Smooth muscle cell (in vitro differentiated cells): ENCODE data around the gene SELENOS. TPM values are rescaled to one million over a fixed set of nuclear protein-coding genes. Genes with fewer than 3 reads are reported as not detected.
A peak's percentile ranks its signal among the peaks of the same experiment; 100 is the strongest.

Source experiments
- DNase-seq: peaks from one replicate; lab custom pipeline; 2025; ENCODE audit not compliant: unreplicated experiment; lab: John Stamatoyannopoulos, UW
- H2AFZ ChIP-seq: fragments of 200-600 bp; sonication (generic); 2 replicates; pipeline ENCODE4 v1.6.0; 2016; ENCODE audit warnings: antibody characterized with exemption, low read depth, mild to moderate bottlenecking
- H3F3A ChIP-seq: fragments of 200-600 bp; sonication (generic); 2 replicates; pipeline ENCODE4 v1.6.0; 2017; ENCODE audit warnings: antibody characterized with exemption, low read depth
- H3K27ac ChIP-seq: fragments of 200-600 bp; sonication (generic); 2 replicates; pipeline ENCODE4 v1.5.1; 2016; ENCODE audit warnings: low read depth, mild to moderate bottlenecking
- H3K27me3 ChIP-seq: fragments of 200-600 bp; sonication (generic); 2 replicates; pipeline ENCODE4 v1.6.1; 2016; ENCODE audit warnings: low read depth, mild to moderate bottlenecking
- H3K36me3 ChIP-seq: fragments of 200-600 bp; sonication (generic); 2 replicates; pipeline ENCODE4 v1.5.1; 2016; ENCODE audit warnings: low read depth
- H3K4me1 ChIP-seq: fragments of 200-600 bp; sonication (generic); 2 replicates; pipeline ENCODE4 v1.5.1; 2016; ENCODE audit warnings: low read depth
- H3K4me2 ChIP-seq: fragments of 200-600 bp; sonication (generic); 2 replicates; pipeline ENCODE4 v1.6.0; 2016; ENCODE audit warnings: mild to moderate bottlenecking
- H3K4me3 ChIP-seq: fragments of 200-600 bp; sonication (generic); 2 replicates; pipeline ENCODE4 v1.5.1; 2016; ENCODE audit warnings: mild to moderate bottlenecking
- H3K79me2 ChIP-seq: fragments of 200-600 bp; sonication (generic); 2 replicates; pipeline ENCODE4 v1.6.0; 2016; ENCODE audit warnings: low read depth, mild to moderate bottlenecking
- H3K9ac ChIP-seq: fragments of 200-600 bp; sonication (generic); 2 replicates; pipeline ENCODE4 v1.6.0; 2016; ENCODE audit warnings: low read depth
- H3K9me3 ChIP-seq: fragments of 200-600 bp; sonication (generic); replicated peaks from 2 replicates; pipeline ENCODE4 v1.5.1; 2016; ENCODE audit warnings: low read depth
- H4K20me1 ChIP-seq: fragments of 200-600 bp; sonication (generic); 2 replicates; pipeline ENCODE4 v1.6.0; 2016; ENCODE audit warnings: low read depth
- WGBS: methylation state at CpG from one replicate; pipeline ENCODE4 v1.1.7; 2016; ENCODE audit warnings: low lambda C conversion rate; 5-methylcytosine and 5-hydroxymethylcytosine counted together
- polyA plus RNA-seq: library from polyadenylated mRNA; unstranded; fragments of >200 nt; fragmentation: Nextera tagmentation; extraction: Ambion mirVana; gene quantifications from 2 replicates; pipeline ENCODE4 v1.2.1, GENCODE V29; 2016
- total RNA-seq: library from RNA; depleted of rRNA; stranded (reverse); fragments of >200 nt; gene quantifications from 2 replicates; pipeline ENCODE4 v1.2.3, GENCODE V29; 2014
- TF ChIP-seq, protein P1 (sequence below): fragments of 200-600 bp; sonication (generic); IDR thresholded peaks from 2 replicates; pipeline ENCODE4 v1.5.1; 2017; ENCODE audit warnings: borderline replicate concordance, mild to moderate bottlenecking, antibody characterized with exemption; ENCODE audit not compliant: insufficient read depth, poor library complexity, severe bottlenecking

Gene SELENOS
- total and polyA plus RNA-seq, 2 experiments from 2014 or later = 108 to 130 TPM

DNA sequence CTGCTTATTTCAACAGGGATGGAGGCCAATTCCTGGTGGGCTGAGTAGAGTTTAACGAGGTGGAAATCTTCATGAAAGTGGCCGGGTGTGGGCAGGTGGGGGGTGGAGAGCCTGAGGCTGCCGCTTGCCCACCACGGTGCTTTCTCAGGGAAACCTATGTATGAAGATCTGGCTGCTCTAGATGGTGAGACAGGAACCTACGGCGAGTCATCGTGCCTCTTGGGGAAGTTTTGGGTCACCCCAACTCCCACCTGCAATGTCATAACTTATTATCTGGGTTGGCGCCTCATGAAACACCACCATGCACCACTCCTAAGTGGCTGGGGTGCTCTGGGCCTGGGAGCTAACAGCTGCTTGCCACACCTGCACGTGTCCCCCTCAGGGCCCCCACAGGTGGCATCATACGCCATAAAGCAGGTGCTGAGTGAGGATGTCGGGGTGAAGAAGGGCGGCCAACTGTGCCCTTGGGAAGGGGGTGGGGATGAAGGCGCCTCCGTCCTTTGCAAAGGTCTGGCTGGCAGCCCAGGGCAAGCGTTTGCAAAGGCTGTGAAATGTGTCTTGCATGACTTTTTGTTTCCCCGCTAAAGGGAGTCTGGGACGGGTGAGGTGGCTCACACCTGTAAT is 45.7 kb upstream of the SELENOS start:
- no peaks in the 10 kb centered on the region for H3K79me2 ChIP-seq
- no peak overlapping the region for H3K4me2 ChIP-seq
- H3K36me3 ChIP-seq = no peaks in the 10 kb centered on the region
- 94% methylated on average over 17 of the region's 17 CpGs for WGBS
- no peak overlapping the region for H3K4me3 ChIP-seq
- no peaks in the 10 kb centered on the region for H4K20me1 ChIP-seq
- no peaks in the 10 kb centered on the region for H3F3A ChIP-seq
- H2AFZ ChIP-seq = no peak overlapping the region
- TF ChIP-seq, protein P1, sequence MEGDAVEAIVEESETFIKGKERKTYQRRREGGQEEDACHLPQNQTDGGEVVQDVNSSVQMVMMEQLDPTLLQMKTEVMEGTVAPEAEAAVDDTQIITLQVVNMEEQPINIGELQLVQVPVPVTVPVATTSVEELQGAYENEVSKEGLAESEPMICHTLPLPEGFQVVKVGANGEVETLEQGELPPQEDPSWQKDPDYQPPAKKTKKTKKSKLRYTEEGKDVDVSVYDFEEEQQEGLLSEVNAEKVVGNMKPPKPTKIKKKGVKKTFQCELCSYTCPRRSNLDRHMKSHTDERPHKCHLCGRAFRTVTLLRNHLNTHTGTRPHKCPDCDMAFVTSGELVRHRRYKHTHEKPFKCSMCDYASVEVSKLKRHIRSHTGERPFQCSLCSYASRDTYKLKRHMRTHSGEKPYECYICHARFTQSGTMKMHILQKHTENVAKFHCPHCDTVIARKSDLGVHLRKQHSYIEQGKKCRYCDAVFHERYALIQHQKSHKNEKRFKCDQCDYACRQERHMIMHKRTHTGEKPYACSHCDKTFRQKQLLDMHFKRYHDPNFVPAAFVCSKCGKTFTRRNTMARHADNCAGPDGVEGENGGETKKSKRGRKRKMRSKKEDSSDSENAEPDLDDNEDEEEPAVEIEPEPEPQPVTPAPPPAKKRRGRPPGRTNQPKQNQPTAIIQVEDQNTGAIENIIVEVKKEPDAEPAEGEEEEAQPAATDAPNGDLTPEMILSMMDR = no peak
- H3K27me3 ChIP-seq = no peaks in the 10 kb centered on the region
- no peak overlapping the region for H3K9ac ChIP-seq
- no peak for DNase-seq
- no peaks in the 10 kb centered on the region for H3K4me1 ChIP-seq
- H3K9me3 ChIP-seq = no peaks in the 10 kb centered on the region
- no peak overlapping the region for H3K27ac ChIP-seq

DNA sequence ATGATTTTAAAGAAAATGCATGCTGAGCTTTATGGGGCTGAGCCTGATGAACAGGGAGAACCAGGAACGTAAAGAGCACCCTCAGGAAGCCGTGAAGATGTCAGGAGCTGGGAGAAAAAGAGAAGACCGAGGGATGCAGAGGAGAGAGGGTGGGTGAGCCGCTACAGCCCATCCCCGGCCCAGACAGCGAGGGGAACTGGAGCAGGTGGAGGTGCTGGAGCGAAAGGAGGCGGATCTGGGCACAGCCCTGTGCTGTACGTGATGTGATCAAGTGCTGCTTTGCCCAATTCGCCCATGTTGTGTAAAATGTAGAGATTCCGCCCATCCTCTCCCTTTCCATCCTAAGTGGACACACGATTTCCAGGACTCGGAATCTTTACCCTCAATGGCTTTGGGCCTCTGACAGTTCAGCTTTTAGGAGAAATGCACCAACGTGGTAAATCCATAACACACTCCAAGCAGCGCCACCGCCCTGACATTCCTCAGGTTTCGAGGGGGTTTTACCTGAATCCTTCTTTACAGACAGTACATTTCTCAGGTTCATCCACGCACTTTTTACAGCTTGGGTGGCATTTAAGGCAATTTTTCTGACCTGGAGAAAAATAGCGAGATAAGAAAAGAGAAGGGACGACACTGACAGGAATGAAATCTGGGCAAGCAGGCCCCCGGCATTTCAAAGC is 44.9 kb upstream of the SELENOS start:
- WGBS = 93% methylated on average over 21 of the region's 21 CpGs
- DNase-seq = no peak

DNA sequence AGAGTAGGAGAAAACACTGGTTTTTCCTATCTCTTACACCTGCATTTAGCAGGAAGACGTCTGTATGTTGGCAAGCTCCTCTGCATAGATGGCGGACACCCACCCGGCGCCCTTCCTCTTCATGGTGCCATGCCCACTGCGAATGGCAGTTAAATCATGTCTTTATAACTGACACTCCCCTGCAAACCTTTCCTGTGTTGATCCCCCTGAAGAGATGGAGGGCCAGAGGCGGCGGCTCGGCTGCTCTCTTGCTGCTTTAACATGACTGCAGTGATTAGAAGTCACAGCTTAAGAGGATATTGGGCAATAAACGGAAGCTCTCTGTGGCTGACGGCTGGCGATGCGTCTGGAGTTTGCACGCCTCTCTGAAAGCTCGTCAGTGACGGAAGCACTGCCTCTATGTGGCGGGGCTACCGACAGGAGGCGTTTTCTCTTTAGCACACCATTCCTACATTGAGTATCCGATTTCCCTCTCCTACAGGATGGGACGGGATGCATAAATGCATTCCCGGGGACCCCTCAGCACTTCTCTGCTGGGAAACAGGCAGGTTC is 43.3 kb upstream of the SELENOS start:
- no peaks in the 10 kb centered on the region for H3K27me3 ChIP-seq
- no peak overlapping the region for H3K27ac ChIP-seq
- no peaks in the 10 kb centered on the region for H3K36me3 ChIP-seq
- H3K4me1 ChIP-seq = no peaks in the 10 kb centered on the region
- H4K20me1 ChIP-seq = no peaks in the 10 kb centered on the region
- no peaks in the 10 kb centered on the region for H3K79me2 ChIP-seq
- no peak overlapping the region for H3K4me3 ChIP-seq
- no peak overlapping the region for H3K9ac ChIP-seq
- no peaks in the 10 kb centered on the region for H3F3A ChIP-seq
- H2AFZ ChIP-seq = no peak overlapping the region
- H3K9me3 ChIP-seq = no peaks in the 10 kb centered on the region
- WGBS = 48% methylated on average over 21 of the region's 21 CpGs
- DNase-seq = no peak
- TF ChIP-seq, protein P1 = peak; percentile 39
- H3K4me2 ChIP-seq = peak overlapping the region; percentile 59

More for the DNA sequence above, 44.9 kb upstream of the SELENOS start:
- Histone ChIP-seq H3K36me3 (no peaks in the 10 kb centered on the region), H3K4me3 (no peak overlapping the region), H3K79me2 (no peaks in the 10 kb centered on the region), H3K4me2 (no peak overlapping the region), H3K9ac (no peak overlapping the region), H3K4me1 (no peaks in the 10 kb centered on the region), H2AFZ (no peak overlapping the region), H4K20me1 (no peaks in the 10 kb centered on the region), H3F3A (no peaks in the 10 kb centered on the region), H3K27me3 (no peaks in the 10 kb centered on the region), H3K9me3 (no peaks in the 10 kb centered on the region), H3K27ac (no peak overlapping the region)
- TF ChIP-seq, protein P1 = no peak
